CD4-positive, alpha-beta memory T cell (primary cell): ENCODE data around the gene PIK3R5. TPM values are rescaled to one million over a fixed set of nuclear protein-coding genes. Genes with fewer than 3 reads are reported as not detected.

Experiments used
- CTCF ChIA-PET: fragments of 350-600 bp; sonication (Branson Sonifier 250); formaldehyde crosslinking; loops from one replicate; lab custom pipeline; 2021; ENCODE audit warnings: inconsistent platforms; ENCODE audit not compliant: partially characterized antibody; lab: Charles Lee
- POLR2A ChIA-PET: fragments of 350-600 bp; sonication (Branson Sonifier 250); formaldehyde crosslinking; loops from one replicate; lab custom pipeline; 2021; ENCODE audit not compliant: partially characterized antibody; lab: Charles Lee
- DNase-seq, 5 donors: peaks; one replicate each; pipeline versions ENCODE4 v3.0.0 to v3.0.0-alpha.2; 2020 to 2022; ENCODE audit warnings: mixed read lengths in 1 of 5
- H3K27ac ChIP-seq: one replicate; pipeline ENCODE4 v1.7.0; 2013; ENCODE audit warnings: low read depth, low read length
- H3K27me3 ChIP-seq: 2 replicates; pipeline ENCODE4 v1.7.0; 2013; ENCODE audit warnings: mild to moderate bottlenecking, low read length, moderate library complexity; ENCODE audit not compliant: insufficient read depth
- H3K36me3 ChIP-seq: 2 replicates; pipeline ENCODE4 v1.7.0; 2013; ENCODE audit warnings: mild to moderate bottlenecking, low read length, moderate library complexity; ENCODE audit not compliant: insufficient read depth
- H3K4me1 ChIP-seq: 2 replicates; pipeline ENCODE4 v1.7.0; 2013; ENCODE audit warnings: mild to moderate bottlenecking, low read length, moderate library complexity; ENCODE audit not compliant: insufficient read depth
- H3K4me3 ChIP-seq, 2 donors: one replicate each; pipeline ENCODE4 v1.7.0; 2013; ENCODE audit warnings: low read length in 2 of 2, mild to moderate bottlenecking in 1 of 2
- H3K9me3 ChIP-seq, 2 donors: one replicate each; pipeline ENCODE4 v1.7.0; 2013; ENCODE audit warnings: low read length in 2 of 2, control low read depth in 1 of 2; ENCODE audit not compliant: control insufficient read depth in 1 of 2
- H3K27ac Mint-ChIP-seq, 7 donors: one replicate each; pipeline ENCODE4 v1.8.0; 2020 to 2021; ENCODE audit warnings: mixed read lengths in 7 of 7, mild to moderate bottlenecking in 6 of 7, inconsistent platforms in 3 of 7, moderate library complexity in 3 of 7
- H3K27me3 Mint-ChIP-seq, 2 donors: one replicate each; pipeline ENCODE4 v1.8.0; 2020 to 2021; ENCODE audit warnings: mixed read lengths in 2 of 2
- H3K36me3 Mint-ChIP-seq, 2 donors: one replicate each; pipeline ENCODE4 v1.8.0; 2020 to 2021; ENCODE audit warnings: mixed read lengths in 2 of 2, inconsistent platforms in 1 of 2, mild to moderate bottlenecking in 1 of 2
- H3K4me1 Mint-ChIP-seq, 4 donors: one replicate each; pipeline ENCODE4 v1.8.0; 2020 to 2021; ENCODE audit warnings: mixed read lengths in 4 of 4, mild to moderate bottlenecking in 1 of 4
- H3K4me3 Mint-ChIP-seq, 8 donors: one replicate each; pipeline ENCODE4 v1.8.0; 2020 to 2021; ENCODE audit warnings: mixed read lengths in 8 of 8, mild to moderate bottlenecking in 7 of 8, moderate library complexity in 6 of 8, inconsistent platforms in 3 of 8
- H3K9me3 Mint-ChIP-seq, 8 donors: one replicate each; pipeline ENCODE4 v1.8.0; 2020 to 2021; ENCODE audit warnings: mixed read lengths in 8 of 8, mild to moderate bottlenecking in 5 of 8, inconsistent platforms in 3 of 8, moderate library complexity in 1 of 8
- intact Hi-C: fragments of 100-400 bp; cut with micrococcal nuclease; formaldehyde crosslinking; loops from one replicate; pipeline ENCODE4 v1.15.1; 2023
- polyA plus RNA-seq, 2 donors: library from polyadenylated mRNA; unstranded; fragments of 300-500 nt; fragmentation: Illumina TruSeq; gene quantifications; one replicate each; pipeline ENCODE4 v1.2.3, GENCODE V29; 2021
- total RNA-seq, 2 experiments: library from RNA; stranded (reverse); gene quantifications; one replicate each; pipeline ENCODE4 v1.2.3, GENCODE V29; 2021

Gene PIK3R5
- total and polyA plus RNA-seq, 4 experiments from 2014 or later = 18.5 to 89.4 (median 73.6) TPM

DNA sequence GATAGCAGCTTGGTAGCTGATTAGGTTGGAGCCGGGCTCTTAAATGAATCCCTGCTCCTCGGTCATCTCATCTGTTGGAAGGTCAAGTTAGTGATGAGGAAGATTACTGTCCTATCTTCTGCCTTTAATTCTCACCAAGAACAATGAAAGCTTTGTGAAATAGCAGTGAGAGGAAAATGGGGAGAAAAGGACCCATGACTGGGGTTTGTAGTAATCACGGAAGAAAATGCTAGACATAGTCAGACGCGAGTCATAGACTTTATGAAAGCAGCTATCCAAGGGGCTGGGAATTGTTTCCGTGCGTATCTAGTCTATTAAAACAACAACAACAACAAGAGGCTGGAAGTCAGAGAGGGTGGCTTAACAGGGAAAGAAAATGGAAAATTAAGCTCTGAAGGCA, 18.3 kb downstream of the PIK3R5 start:
- CTCF ChIA-PET = interaction anchor here (0.9 to 3.5 kb wide), 3 partner anchors 17 to 51 kb away, joined by 3 to 16 read pairs (median 5); partner anchors contain the start of gene PIK3R5
- no peaks in the 10 kb centered on the region for H3K27me3 Mint-ChIP-seq
- Histone ChIP-seq H3K4me3 (no peak overlapping the region), H3K36me3 (peaks cover 21% of the 10 kb centered on the region), H3K27ac (no peak overlapping the region), H3K4me1 (peaks cover 89% of the 10 kb centered on the region), H3K9me3 (no peaks in the 10 kb centered on the region), H3K27me3 (no peaks in the 10 kb centered on the region)
- peak overlapping the region in 5 of 8 donors; percentile 17 to 72 (median 28) for H3K4me3 Mint-ChIP-seq
- peak overlapping the region in 6 of 7 donors; percentile 77 to 95 (median 88) for H3K27ac Mint-ChIP-seq
- POLR2A ChIA-PET = interaction anchor here (23.7 kb wide), 1 partner anchor 11 kb away, joined by 509 read pairs; the partner anchor contains the start of gene PIK3R5
- H3K36me3 Mint-ChIP-seq = peaks cover 59 to 69% of the 10 kb centered on the region in 2 donors
- peaks cover 70 to 94% (median 84%) of the 10 kb centered on the region in 4 donors for H3K4me1 Mint-ChIP-seq
- intact Hi-C loops = loop anchor here (10.0 kb wide), 1 partner anchor 48 kb away; no protein-coding TSS in a partner anchor
- no peak for DNase-seq
- peaks cover 0 to 6% (median 4%) of the 10 kb centered on the region in 8 donors for H3K9me3 Mint-ChIP-seq

DNA sequence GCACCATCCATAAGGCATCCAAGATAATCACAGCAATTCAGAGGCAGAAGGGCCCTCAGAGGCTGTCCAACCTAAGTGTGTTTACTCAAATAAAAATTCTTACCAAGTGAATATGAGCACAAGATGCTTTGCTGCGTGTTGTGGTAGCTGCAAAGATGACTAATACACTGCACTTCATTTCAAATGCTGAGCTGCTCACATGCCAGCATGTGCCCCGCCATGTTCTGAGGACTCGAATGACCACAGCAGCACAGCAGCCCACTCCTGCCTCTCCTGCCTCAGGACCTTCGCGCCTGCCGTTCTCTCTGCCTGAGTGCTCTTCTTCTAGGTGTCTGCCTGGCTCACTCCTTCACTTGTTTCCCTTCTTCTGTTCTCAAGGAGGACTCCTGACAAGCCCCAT, 19.0 kb downstream of the PIK3R5 start:
- H3K27me3 Mint-ChIP-seq = no peaks in the 10 kb centered on the region
- intact Hi-C loops = loop anchor here (10.0 kb wide), 1 partner anchor 48 kb away; no protein-coding TSS in a partner anchor
- H3K9me3 ChIP-seq = no peaks in the 10 kb centered on the region
- peak overlapping the region in 3 of 8 donors; percentile 18 to 71 (median 57) for H3K4me3 Mint-ChIP-seq
- peaks cover 21% of the 10 kb centered on the region for H3K36me3 ChIP-seq
- peak overlapping the region; percentile 39 to 95 (median 86) for H3K27ac Mint-ChIP-seq
- no peak overlapping the region for H3K27ac ChIP-seq
- H3K27me3 ChIP-seq = no peaks in the 10 kb centered on the region
- peaks cover 72 to 94% (median 84%) of the 10 kb centered on the region in 4 donors for H3K4me1 Mint-ChIP-seq
- CTCF ChIA-PET = interaction anchor here (3.5 kb wide), 1 partner anchor 18 kb away, joined by 16 read pairs; the partner anchor contains the start of gene PIK3R5
- DNase-seq = no peak
- H3K4me1 ChIP-seq = peaks cover 89% of the 10 kb centered on the region
- H3K9me3 Mint-ChIP-seq = peaks cover 0 to 6% (median 4%) of the 10 kb centered on the region in 8 donors
- POLR2A ChIA-PET = interaction anchor here (23.7 kb wide), 1 partner anchor 12 kb away, joined by 509 read pairs; the partner anchor contains the start of gene PIK3R5
- no peak overlapping the region for H3K4me3 ChIP-seq
- H3K36me3 Mint-ChIP-seq = peaks cover 52 to 67% of the 10 kb centered on the region in 2 donors

- CTCF ChIA-PET = interaction anchor here (1.0 to 3.5 kb wide), 2 partner anchors 18 to 52 kb away, joined by 3 to 16 read pairs; partner anchors contain the start of gene PIK3R5
- H3K4me3 Mint-ChIP-seq = peak overlapping the region in 1 of 8 donors; percentile 37
- Histone ChIP-seq H3K4me3 (no peak overlapping the region), H3K9me3 (no peaks in the 10 kb centered on the region), H3K27me3 (no peaks in the 10 kb centered on the region), H3K27ac (no peak overlapping the region), H3K4me1 (peaks cover 89% of the 10 kb centered on the region), H3K36me3 (peaks cover 21% of the 10 kb centered on the region)
- POLR2A ChIA-PET = interaction anchor here (23.7 kb wide), 1 partner anchor 12 kb away, joined by 509 read pairs; the partner anchor contains the start of gene PIK3R5
- peaks cover 0 to 4% (median 2%) of the 10 kb centered on the region in 8 donors for H3K9me3 Mint-ChIP-seq
- peak overlapping the region; percentile 39 to 95 (median 75) for H3K27ac Mint-ChIP-seq
- intact Hi-C loops = loop anchor here (10.0 kb wide), 1 partner anchor 49 kb away; no protein-coding TSS in a partner anchor
- H3K4me1 Mint-ChIP-seq = peaks cover 72 to 94% (median 84%) of the 10 kb centered on the region in 4 donors
- DNase-seq = no peak
- peaks cover 48 to 67% of the 10 kb centered on the region in 2 donors for H3K36me3 Mint-ChIP-seq
- no peaks in the 10 kb centered on the region for H3K27me3 Mint-ChIP-seq
Observed at GRCh38 chr17:8946071-8946470, 19.4 kb downstream of the PIK3R5 start.

- peaks cover 42 to 63% of the 10 kb centered on the region in 2 donors for H3K36me3 Mint-ChIP-seq
- no peak overlapping the region for H3K27ac ChIP-seq
- CTCF ChIA-PET = interaction anchor here (1.0 kb wide), 1 partner anchor 49 kb away, joined by 3 read pairs; no protein-coding TSS in a partner anchor
Observed at GRCh38 chr17:8944748-8945147, 20.8 kb downstream of the PIK3R5 start.

GRCh38 chr17:8944083-8944482, 21.4 kb downstream of the PIK3R5 start:
- Histone ChIP-seq H3K27me3 (no peaks in the 10 kb centered on the region), H3K4me1 (peaks cover 94% of the 10 kb centered on the region), H3K9me3 (no peaks in the 10 kb centered on the region), H3K36me3 (peaks cover 21% of the 10 kb centered on the region), H3K4me3 (no peak overlapping the region), H3K27ac (no peak overlapping the region)
- no peaks in the 10 kb centered on the region for H3K27me3 Mint-ChIP-seq
- peak overlapping the region in 4 of 8 donors; percentile 3 to 73 (median 60) for H3K4me3 Mint-ChIP-seq
- peaks cover 73 to 97% (median 86%) of the 10 kb centered on the region in 4 donors for H3K4me1 Mint-ChIP-seq
- H3K9me3 Mint-ChIP-seq = peaks cover 0 to 1% (median 0%) of the 10 kb centered on the region in 8 donors
- CTCF ChIA-PET = interaction anchor here (1.0 to 2.5 kb wide), 2 partner anchors 10 to 48 kb away, joined by 3 to 17 read pairs; no protein-coding TSS in a partner anchor
- POLR2A ChIA-PET = interaction anchor here (1.4 to 23.7 kb wide), 3 partner anchors 14 to 45 kb away, joined by 3 to 509 read pairs (median 6); partner anchors contain the start of gene PIK3R5
- peaks cover 44 to 66% of the 10 kb centered on the region in 2 donors for H3K36me3 Mint-ChIP-seq
- intact Hi-C loops = loop anchor here (10.0 kb wide), 1 partner anchor 51 kb away; no protein-coding TSS in a partner anchor
- peak overlapping the region in 6 of 7 donors; percentile 30 to 95 (median 86) for H3K27ac Mint-ChIP-seq
- DNase-seq = no peak

More at GRCh38 chr17:8944748-8945147, 20.8 kb downstream of the PIK3R5 start:
- Mint-ChIP-seq H3K27ac (peak overlapping the region in 6 of 7 donors; percentile 32 to 95 (median 79)), H3K4me3 (no peak overlapping the region), H3K27me3 (no peaks in the 10 kb centered on the region), H3K4me1 (peaks cover 73 to 95% (median 86%) of the 10 kb centered on the region in 4 donors), H3K9me3 (peaks cover 0 to 1% (median 0%) of the 10 kb centered on the region in 8 donors)
- Histone ChIP-seq H3K4me3 (no peak overlapping the region), H3K9me3 (no peaks in the 10 kb centered on the region), H3K36me3 (peaks cover 21% of the 10 kb centered on the region), H3K27me3 (no peaks in the 10 kb centered on the region), H3K4me1 (peaks cover 94% of the 10 kb centered on the region)
- no peak for DNase-seq
- POLR2A ChIA-PET = interaction anchor here (1.4 to 23.7 kb wide), 3 partner anchors 14 to 45 kb away, joined by 3 to 509 read pairs (median 6); partner anchors contain the start of gene PIK3R5
- intact Hi-C loops = loop anchor here (10.0 kb wide), 1 partner anchor 50 kb away; no protein-coding TSS in a partner anchor

DNA sequence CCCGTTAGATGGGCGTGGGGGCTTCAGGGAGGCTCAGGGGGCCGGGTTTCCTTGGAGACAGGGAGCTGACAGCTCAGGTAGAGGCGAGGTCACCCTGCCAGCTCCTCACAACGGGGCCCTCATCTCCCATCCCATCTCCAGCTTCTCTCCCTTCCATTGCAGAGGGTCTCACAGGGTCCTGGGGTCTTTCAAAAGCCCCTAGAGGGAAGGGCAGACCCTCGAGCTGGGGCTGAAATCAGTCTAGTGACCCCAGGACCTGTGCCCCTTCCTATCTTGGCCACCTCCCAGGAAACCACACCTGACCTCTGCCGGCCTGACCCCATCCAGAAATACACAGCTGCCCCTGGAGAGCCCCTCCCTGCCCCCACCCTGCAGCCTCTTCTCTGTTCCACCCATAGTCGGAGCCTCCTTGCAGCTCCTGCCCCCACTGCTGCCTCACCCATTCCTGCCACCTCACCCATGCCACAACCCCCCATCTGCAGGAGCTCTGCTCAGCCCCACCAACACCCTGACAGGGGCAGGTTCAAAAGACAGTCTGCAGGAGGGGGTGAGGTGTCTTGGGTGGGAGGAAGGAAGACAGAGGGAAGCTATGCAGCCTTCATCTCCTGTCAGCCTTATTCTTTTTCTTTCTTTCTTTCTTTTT, 23.4 kb downstream of the PIK3R5 start:
- no peaks in the 10 kb centered on the region for H3K9me3 ChIP-seq
- H3K27ac ChIP-seq = peak overlapping the region; percentile 75
- H3K4me1 Mint-ChIP-seq = peaks cover 69 to 96% (median 82%) of the 10 kb centered on the region in 4 donors
- ChIA-PET POLR2A (interaction anchor here (0.7 to 23.7 kb wide), 7 partner anchors 11 to 53 kb away, joined by 3 to 509 read pairs (median 3); partner anchors contain the start of gene PIK3R5), CTCF (interaction anchor here (0.9 to 2.5 kb wide), 6 partner anchors 9 to 55 kb away, joined by 3 to 17 read pairs (median 4); no protein-coding TSS in a partner anchor)
- H3K4me1 ChIP-seq = peaks cover 90% of the 10 kb centered on the region
- H3K27me3 Mint-ChIP-seq = no peaks in the 10 kb centered on the region
- H3K4me3 ChIP-seq = peak overlapping the region in 1 of 2 donors; percentile 31
- peaks cover 21% of the 10 kb centered on the region for H3K36me3 ChIP-seq
- intact Hi-C loops = loop anchor here (1.0 to 10.0 kb wide), 3 partner anchors 12 to 53 kb away; partner anchors contain the start of gene PIK3R5
- peak overlapping the region; percentile 18 to 90 (median 82) for H3K4me3 Mint-ChIP-seq
- peak overlapping the region; percentile 94 to 99 (median 98) for H3K27ac Mint-ChIP-seq
- H3K27me3 ChIP-seq = no peaks in the 10 kb centered on the region
- no peaks in the 10 kb centered on the region for H3K9me3 Mint-ChIP-seq
- peaks cover 44 to 63% of the 10 kb centered on the region in 2 donors for H3K36me3 Mint-ChIP-seq
- peak in 4 of 5 donors; percentile 37 to 67 (median 38) for DNase-seq
